ENCODE measurements around the gene FAM117B.

FAM117B gene

DNA sequence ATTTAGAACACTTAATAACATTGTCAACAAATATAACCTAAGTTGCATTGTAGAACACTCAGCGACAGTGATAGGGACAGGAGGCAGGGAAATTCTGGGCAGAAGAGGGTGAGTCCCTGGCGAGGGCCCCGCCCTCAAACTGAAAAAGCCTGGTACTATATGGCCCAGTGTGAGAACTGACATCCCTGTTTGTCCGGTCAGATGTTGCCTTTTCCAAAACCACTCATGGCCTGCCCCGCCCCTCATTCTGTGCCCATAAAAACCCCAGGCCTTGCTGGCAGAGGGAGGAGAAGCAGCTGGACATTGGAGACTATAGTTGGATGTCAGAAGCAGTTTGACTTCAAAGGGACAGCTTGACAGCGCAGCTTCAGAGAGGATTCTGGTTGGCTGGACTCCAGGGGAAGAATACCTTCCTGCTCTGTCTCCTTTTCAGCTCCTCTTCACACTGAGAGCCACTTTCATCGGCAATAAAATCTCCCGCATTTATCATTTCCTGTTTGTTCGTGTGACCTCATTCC is 47.0 kb downstream of the FAM117B start:
- H3K9ac ChIP-seq (ENCODE audit: insufficient read length): no peak overlapping the region
- no peak for TF ChIP-seq POLR2AphosphoS5 (IDR thresholded peaks at IDR 0.05; ENCODE audit: borderline replicate concordance, low read depth, low read length)
- no peak for TF ChIP-seq FOXP2 (optimal IDR thresholded peaks at IDR 0.05; ENCODE audit: control extremely low read depth, extremely low read length, insufficient read depth)
- TF ChIP-seq EZH2 (IDR thresholded peaks at IDR 0.05): no peak
- H3K36me3 ChIP-seq (ENCODE audit: insufficient read depth, low read length): no peaks in the 10 kb centered on the region
- peaks cover 10% of the 10 kb centered on the region; the same call in 1 of the 2 replicates for H3K9me3 ChIP-seq (ENCODE audit: low read depth, low read length)
- no peak overlapping the region for H3K4me3 ChIP-seq
- no peak for DNase-seq (ENCODE audit: low read depth, low spot score)
- H3K27ac ChIP-seq: no peak overlapping the region

DNA sequence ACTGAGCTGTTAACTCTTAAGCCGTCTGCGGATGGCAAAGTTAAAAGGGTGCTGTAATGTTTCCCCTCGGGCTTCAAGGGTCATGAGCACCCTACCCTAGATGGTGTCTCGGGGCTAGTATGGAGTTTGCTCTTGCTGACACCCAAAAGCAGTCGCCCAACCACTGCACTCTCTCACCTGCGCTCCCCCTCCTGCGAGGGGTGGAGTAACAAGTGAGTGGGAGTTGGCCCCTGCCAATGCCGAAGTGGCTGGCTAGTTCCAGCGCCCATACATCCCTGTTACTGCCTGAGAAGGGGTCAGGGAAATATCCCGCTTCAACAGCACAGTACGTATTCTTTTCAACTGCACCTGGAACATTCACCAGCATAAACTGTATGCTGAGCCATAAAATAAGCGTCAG is 47.5 kb downstream of the FAM117B start:
- no peak for DNase-seq (ENCODE audit: low read depth, low spot score)
- H3K36me3 ChIP-seq (ENCODE audit: insufficient read depth, low read length): no peaks in the 10 kb centered on the region
- TF ChIP-seq EZH2 (IDR thresholded peaks at IDR 0.05) (no peak), FOXP2 (optimal IDR thresholded peaks at IDR 0.05; ENCODE audit: control extremely low read depth, extremely low read length, insufficient read depth) (no peak), POLR2AphosphoS5 (IDR thresholded peaks at IDR 0.05; ENCODE audit: borderline replicate concordance, low read depth, low read length) (no peak)
- H3K9ac ChIP-seq (ENCODE audit: insufficient read length): no peak overlapping the region
- peaks cover 10% of the 10 kb centered on the region; the same call in 1 of the 2 replicates for H3K9me3 ChIP-seq (ENCODE audit: low read depth, low read length)
- H3K4me3 ChIP-seq: no peak overlapping the region
- no peak overlapping the region for H3K27ac ChIP-seq

DNA sequence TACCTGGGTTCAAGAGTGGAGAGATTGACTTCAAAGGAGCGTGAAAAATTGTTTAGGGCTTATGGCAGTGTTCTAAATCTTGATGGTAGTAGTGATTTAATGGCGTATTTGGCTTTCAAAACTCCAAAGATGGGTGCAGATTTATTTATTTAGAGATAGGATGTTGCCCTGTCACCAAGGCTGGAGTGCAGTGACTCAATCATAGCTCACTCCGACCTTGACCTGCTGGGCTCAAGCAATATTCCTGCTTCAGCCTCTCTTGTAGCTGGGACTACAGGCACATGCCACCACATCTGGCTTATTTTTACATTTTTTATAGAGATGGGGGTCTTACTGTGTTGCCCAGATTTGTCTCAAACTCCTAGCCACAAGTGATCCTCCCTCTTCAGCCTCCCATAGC is 52.5 kb downstream of the FAM117B start:
- H3K36me3 ChIP-seq (ENCODE audit: insufficient read depth, low read length): no peaks in the 10 kb centered on the region
- H3K27ac ChIP-seq: no peak overlapping the region
- H3K9ac ChIP-seq (ENCODE audit: insufficient read length): no peak overlapping the region
- H3K9me3 ChIP-seq (ENCODE audit: low read depth, low read length): 0 out of 2 replicates have a peak, but pooled peaks cover 3% of the 10 kb centered on the region
- TF ChIP-seq POLR2AphosphoS5 (IDR thresholded peaks at IDR 0.05; ENCODE audit: borderline replicate concordance, low read depth, low read length) (no peak), EZH2 (IDR thresholded peaks at IDR 0.05) (no peak), FOXP2 (optimal IDR thresholded peaks at IDR 0.05; ENCODE audit: control extremely low read depth, extremely low read length, insufficient read depth) (no peak)
- no peak overlapping the region for H3K4me3 ChIP-seq
- no peak for DNase-seq (ENCODE audit: low read depth, low spot score)

DNA sequence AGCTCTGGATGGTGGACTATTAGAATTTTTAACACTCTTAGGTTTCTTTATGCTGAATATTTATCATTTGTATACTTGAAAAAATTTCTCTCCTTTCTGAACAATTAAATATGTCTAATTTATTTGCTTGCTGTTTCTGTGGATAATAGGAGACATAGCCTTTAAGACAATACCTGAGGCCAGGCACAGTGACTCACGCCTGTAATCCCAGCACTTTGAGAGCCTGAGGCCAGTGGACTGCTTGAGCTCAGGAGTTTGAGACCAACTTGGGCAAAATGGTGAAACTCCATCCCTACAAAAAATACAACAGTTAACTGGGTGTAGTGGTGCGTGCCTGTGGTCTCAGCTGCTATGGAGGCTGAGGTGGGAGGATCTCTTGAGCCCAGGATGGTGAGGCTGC is 54.7 kb downstream of the FAM117B start:
- Histone ChIP-seq H3K27ac (no peak overlapping the region), H3K9me3 (ENCODE audit: low read depth, low read length) (no peaks in the 10 kb centered on the region), H3K4me3 (no peak overlapping the region), H3K9ac (ENCODE audit: insufficient read length) (no peak overlapping the region), H3K36me3 (ENCODE audit: insufficient read depth, low read length) (no peaks in the 10 kb centered on the region)
- TF ChIP-seq POLR2AphosphoS5 (IDR thresholded peaks at IDR 0.05; ENCODE audit: borderline replicate concordance, low read depth, low read length) (no peak), EZH2 (IDR thresholded peaks at IDR 0.05) (no peak), FOXP2 (optimal IDR thresholded peaks at IDR 0.05; ENCODE audit: control extremely low read depth, extremely low read length, insufficient read depth) (no peak)
- DNase-seq (ENCODE audit: low read depth, low spot score): no peak

DNA sequence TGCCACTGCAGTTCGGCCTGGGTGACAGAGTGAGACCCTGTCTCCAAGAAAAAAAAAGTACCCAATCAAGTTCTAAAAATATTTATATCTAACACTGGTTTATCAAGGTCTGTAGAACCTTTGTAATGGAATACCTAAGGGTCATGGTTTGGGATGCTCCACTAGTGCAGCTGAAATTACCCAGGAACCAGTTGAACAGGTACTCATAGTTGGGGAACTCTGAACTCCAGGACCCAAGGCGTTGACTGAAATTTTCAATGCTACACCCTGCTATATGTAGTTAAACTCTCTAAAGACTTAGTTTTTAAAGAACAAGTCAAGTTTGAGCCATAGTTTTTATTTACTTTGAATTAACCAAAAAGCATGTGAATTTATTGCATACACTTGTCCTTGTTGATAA is 55.1 kb downstream of the FAM117B start:
- no peak overlapping the region for H3K9ac ChIP-seq (ENCODE audit: insufficient read length)
- no peak overlapping the region for H3K4me3 ChIP-seq
- no peak for TF ChIP-seq FOXP2 (optimal IDR thresholded peaks at IDR 0.05; ENCODE audit: control extremely low read depth, extremely low read length, insufficient read depth)
- no peak for TF ChIP-seq EZH2 (IDR thresholded peaks at IDR 0.05)
- TF ChIP-seq POLR2AphosphoS5 (IDR thresholded peaks at IDR 0.05; ENCODE audit: borderline replicate concordance, low read depth, low read length): no peak
- no peak for DNase-seq (ENCODE audit: low read depth, low spot score)
- H3K36me3 ChIP-seq (ENCODE audit: insufficient read depth, low read length): no peaks in the 10 kb centered on the region
- no peak overlapping the region for H3K27ac ChIP-seq
- H3K9me3 ChIP-seq (ENCODE audit: low read depth, low read length): no peaks in the 10 kb centered on the region

DNA sequence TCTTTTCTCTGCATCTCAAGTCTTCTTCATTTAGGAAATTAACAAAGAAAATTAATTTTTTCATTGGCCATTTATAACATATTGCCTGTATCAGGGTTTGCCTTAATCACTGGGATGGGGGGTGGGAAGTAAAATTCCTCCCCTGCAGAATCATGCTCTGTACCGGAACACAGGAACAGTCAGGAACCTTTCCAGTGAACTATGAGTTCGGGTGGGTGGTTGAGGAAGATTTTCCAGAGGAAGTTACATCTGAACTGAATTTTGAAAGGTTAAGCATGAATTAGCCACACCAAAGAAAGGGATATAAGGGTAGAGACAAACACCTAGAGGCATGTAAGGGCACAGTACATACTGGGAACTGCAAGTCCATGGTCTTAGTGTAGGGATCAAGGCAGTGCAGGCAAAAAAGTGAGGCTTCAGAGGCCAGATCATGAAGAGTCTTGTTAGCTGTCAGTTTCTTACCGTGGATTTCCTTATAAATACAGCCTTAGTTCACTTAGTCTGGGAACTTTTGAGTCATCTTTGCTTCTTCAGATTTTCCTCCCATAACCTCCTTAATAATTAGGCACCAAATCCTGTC is 55.6 kb downstream of the FAM117B start:
- no peak for DNase-seq (ENCODE audit: low read depth, low spot score)
- no peak for TF ChIP-seq FOXP2 (optimal IDR thresholded peaks at IDR 0.05; ENCODE audit: control extremely low read depth, extremely low read length, insufficient read depth)
- no peak for TF ChIP-seq EZH2 (IDR thresholded peaks at IDR 0.05)
- no peak for TF ChIP-seq POLR2AphosphoS5 (IDR thresholded peaks at IDR 0.05; ENCODE audit: borderline replicate concordance, low read depth, low read length)
- Histone ChIP-seq H3K9ac (ENCODE audit: insufficient read length) (no peak overlapping the region), H3K9me3 (ENCODE audit: low read depth, low read length) (no peaks in the 10 kb centered on the region), H3K4me3 (no peak overlapping the region), H3K27ac (no peak overlapping the region), H3K36me3 (ENCODE audit: insufficient read depth, low read length) (no peaks in the 10 kb centered on the region)

DNA sequence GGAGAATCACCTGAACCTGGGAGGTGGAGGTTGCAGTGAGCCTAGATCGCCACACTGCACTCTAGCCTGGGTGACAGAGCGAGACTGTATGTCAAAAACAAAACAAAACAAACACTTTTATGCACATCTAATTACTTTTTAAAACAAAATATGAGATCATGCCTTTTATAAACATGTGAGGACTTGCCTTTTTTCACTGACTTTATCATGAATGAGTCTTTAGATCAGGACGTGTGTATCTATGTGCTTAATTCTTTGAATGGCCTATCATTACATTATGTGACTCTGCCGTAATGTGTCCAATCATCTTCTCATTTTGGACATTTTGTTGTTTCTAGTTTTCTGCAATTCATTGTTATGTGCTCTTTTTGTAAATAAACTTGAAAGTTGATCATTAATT is 58.7 kb downstream of the FAM117B start:
- Histone ChIP-seq H3K9ac (ENCODE audit: insufficient read length) (no peak overlapping the region), H3K4me3 (no peak overlapping the region), H3K36me3 (ENCODE audit: insufficient read depth, low read length) (peaks cover 18% of the 10 kb centered on the region; the same call in 1 of the 2 replicates), H3K27ac (no peak overlapping the region), H3K9me3 (ENCODE audit: low read depth, low read length) (no peaks in the 10 kb centered on the region)
- no peak for DNase-seq (ENCODE audit: low read depth, low spot score)
- TF ChIP-seq FOXP2 (optimal IDR thresholded peaks at IDR 0.05; ENCODE audit: control extremely low read depth, extremely low read length, insufficient read depth) (no peak), EZH2 (IDR thresholded peaks at IDR 0.05) (no peak), POLR2AphosphoS5 (IDR thresholded peaks at IDR 0.05; ENCODE audit: borderline replicate concordance, low read depth, low read length) (no peak)

DNA sequence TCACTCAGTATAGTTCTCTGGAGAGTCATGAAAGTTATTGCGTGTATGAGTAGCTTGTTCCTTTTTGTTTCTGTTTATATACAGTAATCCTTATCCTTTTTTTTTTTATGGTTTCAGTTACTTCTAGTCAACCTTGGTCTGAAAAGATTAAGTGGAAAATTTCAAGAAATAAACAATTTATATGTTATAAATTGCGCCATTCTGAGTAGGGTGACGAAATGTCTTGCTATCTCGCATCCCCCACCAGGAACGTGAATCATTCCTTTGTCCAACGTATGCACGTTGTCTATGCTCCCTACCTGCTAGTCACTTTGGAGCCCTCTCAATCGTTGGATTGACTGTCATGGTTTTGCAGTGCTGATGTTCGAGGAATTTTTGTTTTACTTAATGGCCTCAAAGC is 60.4 kb downstream of the FAM117B start:
- Histone ChIP-seq H3K4me3 (no peak overlapping the region), H3K27ac (no peak overlapping the region), H3K36me3 (ENCODE audit: insufficient read depth, low read length) (peaks cover 23% of the 10 kb centered on the region; the same call in 1 of the 2 replicates), H3K9ac (ENCODE audit: insufficient read length) (no peak overlapping the region), H3K9me3 (ENCODE audit: low read depth, low read length) (no peaks in the 10 kb centered on the region)
- DNase-seq (ENCODE audit: low read depth, low spot score): no peak
- TF ChIP-seq FOXP2 (optimal IDR thresholded peaks at IDR 0.05; ENCODE audit: control extremely low read depth, extremely low read length, insufficient read depth) (no peak), POLR2AphosphoS5 (IDR thresholded peaks at IDR 0.05; ENCODE audit: borderline replicate concordance, low read depth, low read length) (no peak)

Measured in SK-N-MC (cell line).